ENCODE measurements around the gene ANKS1B.

Gene ANKS1B

DNA sequence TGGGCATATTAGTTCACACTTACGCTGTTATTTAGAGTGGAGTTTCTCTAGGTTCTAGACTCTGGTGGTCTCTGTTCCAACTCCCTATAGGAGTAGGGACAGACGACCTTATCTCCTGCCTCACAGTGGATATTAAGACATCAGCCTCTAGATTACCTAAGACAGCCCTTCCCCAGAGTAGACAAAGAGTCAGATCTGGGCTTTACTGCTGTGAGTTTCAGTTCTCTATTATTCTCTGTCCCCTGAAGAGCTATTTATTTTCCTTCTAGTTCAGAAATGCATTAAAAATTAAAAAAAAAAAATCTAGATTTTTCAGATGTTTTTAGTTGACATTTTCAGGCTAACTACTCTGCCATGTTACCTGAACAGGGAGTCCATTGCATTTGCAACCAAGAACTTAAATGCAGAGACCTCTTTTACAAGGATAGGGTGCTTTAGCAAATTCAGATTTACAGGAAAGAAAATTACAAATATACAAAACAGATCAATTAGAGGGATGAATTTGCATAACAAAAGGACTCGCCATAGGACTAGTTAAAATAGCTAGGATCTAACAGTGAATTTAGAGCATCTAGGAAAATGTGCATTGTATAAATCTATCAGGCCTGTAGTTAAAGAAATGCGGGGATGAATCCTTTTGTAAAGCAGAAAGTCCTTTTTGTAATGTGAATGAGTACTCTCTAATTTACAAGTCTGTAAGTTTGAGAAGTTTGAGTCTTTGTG lies 958.2 kb downstream of the ANKS1B start:
- no peaks in the 10 kb centered on the region for H3K9me3 ChIP-seq (ENCODE audit: control insufficient read depth, low read length)
- H3K4me3 ChIP-seq (ENCODE audit: extremely low read depth, insufficient read depth, low read length, poor library complexity, severe bottlenecking): no peak overlapping the region
- WGBS, 2 experiments (ENCODE audit: insufficient coverage in 2 of 2): 81 to 83% methylated on average over 1 to 2 of the region's 4 CpGs
- H3K27ac ChIP-seq (ENCODE audit: low read depth, low read length, severe bottlenecking): no peak overlapping the region
- H3K4me1 ChIP-seq (ENCODE audit: control insufficient read depth, insufficient read depth, low read length, poor library complexity, severe bottlenecking): no peaks in the 10 kb centered on the region
- no peaks in the 10 kb centered on the region for H3K36me3 ChIP-seq (ENCODE audit: control insufficient read depth, insufficient read depth, low read length)

DNA sequence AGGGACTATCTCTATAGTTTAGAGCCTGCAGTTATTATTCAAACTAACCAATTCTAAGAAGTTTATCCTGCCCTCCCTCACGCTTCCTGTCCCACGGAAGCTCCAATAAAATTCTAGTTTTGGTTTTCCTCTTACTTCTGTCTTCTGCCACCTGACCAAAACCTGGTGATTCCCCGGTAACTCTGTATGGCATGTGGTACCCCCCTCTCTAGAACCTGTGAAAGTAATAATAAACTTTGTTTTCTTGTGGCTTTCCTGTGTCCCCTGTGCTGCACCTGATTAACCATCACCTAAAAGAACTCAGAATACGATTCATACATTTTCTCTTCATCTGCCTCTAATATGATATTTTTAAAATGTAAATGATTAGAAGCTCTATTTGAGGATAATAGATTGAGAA lies 959.9 kb downstream of the ANKS1B start:
- H3K9me3 ChIP-seq (ENCODE audit: control insufficient read depth, low read length): no peaks in the 10 kb centered on the region
- H3K4me3 ChIP-seq (ENCODE audit: extremely low read depth, insufficient read depth, low read length, poor library complexity, severe bottlenecking): no peak overlapping the region
- H3K4me1 ChIP-seq (ENCODE audit: control insufficient read depth, insufficient read depth, low read length, poor library complexity, severe bottlenecking): no peaks in the 10 kb centered on the region
- 75 to 100% methylated on average over 1 to 2 of the region's 4 CpGs for WGBS, 2 experiments (ENCODE audit: insufficient coverage in 2 of 2)
- H3K27ac ChIP-seq (ENCODE audit: low read depth, low read length, severe bottlenecking): no peak overlapping the region
- H3K36me3 ChIP-seq (ENCODE audit: control insufficient read depth, insufficient read depth, low read length): no peaks in the 10 kb centered on the region

DNA sequence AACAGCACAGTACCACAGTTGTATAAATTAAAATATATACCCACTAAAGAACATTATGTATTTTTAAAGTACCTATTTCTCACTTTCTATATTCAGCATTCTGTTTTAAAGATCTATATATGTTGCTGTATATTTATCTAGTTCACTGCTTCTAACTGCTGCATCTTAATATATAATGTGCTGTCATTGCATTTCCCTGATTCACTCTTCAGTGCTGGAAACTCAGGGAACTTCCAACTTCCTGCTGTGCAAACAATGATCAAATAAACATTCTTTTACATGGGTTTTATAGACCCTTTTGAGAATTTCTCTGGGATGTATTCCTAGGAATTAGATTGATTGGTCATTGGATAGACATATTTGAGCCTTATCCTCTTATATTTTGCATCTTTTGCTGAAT lies 960.5 kb downstream of the ANKS1B start:
- Histone ChIP-seq H3K36me3 (ENCODE audit: control insufficient read depth, insufficient read depth, low read length) (no peaks in the 10 kb centered on the region), H3K9me3 (ENCODE audit: control insufficient read depth, low read length) (no peaks in the 10 kb centered on the region)

DNA sequence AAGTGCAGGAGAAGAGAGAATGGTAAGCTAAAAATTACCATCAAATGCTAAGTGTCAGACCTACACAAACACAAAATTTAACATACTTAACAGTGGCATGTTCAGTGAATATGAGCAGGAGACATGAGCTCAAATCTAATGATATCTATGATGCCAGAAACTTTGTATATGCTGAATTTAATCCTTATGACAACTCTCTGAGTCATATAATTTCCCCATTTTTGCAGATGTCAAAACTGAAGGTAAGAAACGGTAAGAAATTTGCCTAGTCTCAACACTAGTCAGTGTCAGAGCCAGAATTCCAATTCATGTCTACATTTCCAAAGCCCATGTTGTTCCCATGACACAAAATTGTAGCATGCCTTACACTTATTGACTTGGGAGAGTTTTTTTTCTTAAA lies 963.9 kb downstream of the ANKS1B start:
- Histone ChIP-seq H3K27ac (ENCODE audit: low read depth, low read length, severe bottlenecking) (no peak overlapping the region), H3K4me3 (ENCODE audit: extremely low read depth, insufficient read depth, low read length, poor library complexity, severe bottlenecking) (no peak overlapping the region), H3K9me3 (ENCODE audit: control insufficient read depth, low read length) (no peaks in the 10 kb centered on the region), H3K36me3 (ENCODE audit: control insufficient read depth, insufficient read depth, low read length) (no peaks in the 10 kb centered on the region), H3K4me1 (ENCODE audit: control insufficient read depth, insufficient read depth, low read length, poor library complexity, severe bottlenecking) (no peaks in the 10 kb centered on the region)
- WGBS, 2 experiments (ENCODE audit: insufficient coverage in 2 of 2): 100% methylated on average over 1 of the region's 1 CpG; no CpG with 5 or more reads in 1 of the 2 experiments

More for the DNA sequence above, 960.5 kb downstream of the ANKS1B start:
- Histone ChIP-seq H3K27ac (ENCODE audit: low read depth, low read length, severe bottlenecking) (no peak overlapping the region), H3K4me1 (ENCODE audit: control insufficient read depth, insufficient read depth, low read length, poor library complexity, severe bottlenecking) (no peaks in the 10 kb centered on the region), H3K4me3 (ENCODE audit: extremely low read depth, insufficient read depth, low read length, poor library complexity, severe bottlenecking) (no peak overlapping the region)

DNA sequence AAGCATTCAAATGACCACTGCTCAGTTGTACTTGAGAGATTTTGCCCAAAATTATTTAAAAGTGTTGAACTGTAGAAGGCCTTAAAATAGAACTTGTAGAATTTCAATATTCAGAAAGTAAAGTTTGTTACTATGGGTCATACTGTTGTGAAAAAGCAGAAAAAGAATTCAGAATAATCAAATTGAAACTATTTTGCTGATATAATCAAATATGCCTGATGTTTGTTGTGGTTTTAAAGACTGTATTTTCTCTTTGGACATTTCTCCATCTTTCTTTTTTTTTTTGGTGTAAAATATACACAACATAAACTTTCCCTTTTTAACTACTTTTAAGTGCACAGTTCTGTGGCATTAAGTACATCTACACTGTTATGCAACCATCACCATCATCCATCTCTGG lies 964.9 kb downstream of the ANKS1B start:
- Histone ChIP-seq H3K4me3 (ENCODE audit: extremely low read depth, insufficient read depth, low read length, poor library complexity, severe bottlenecking) (no peak overlapping the region), H3K4me1 (ENCODE audit: control insufficient read depth, insufficient read depth, low read length, poor library complexity, severe bottlenecking) (no peaks in the 10 kb centered on the region), H3K36me3 (ENCODE audit: control insufficient read depth, insufficient read depth, low read length) (no peaks in the 10 kb centered on the region), H3K27ac (ENCODE audit: low read depth, low read length, severe bottlenecking) (no peak overlapping the region), H3K9me3 (ENCODE audit: control insufficient read depth, low read length) (no peaks in the 10 kb centered on the region)

DNA sequence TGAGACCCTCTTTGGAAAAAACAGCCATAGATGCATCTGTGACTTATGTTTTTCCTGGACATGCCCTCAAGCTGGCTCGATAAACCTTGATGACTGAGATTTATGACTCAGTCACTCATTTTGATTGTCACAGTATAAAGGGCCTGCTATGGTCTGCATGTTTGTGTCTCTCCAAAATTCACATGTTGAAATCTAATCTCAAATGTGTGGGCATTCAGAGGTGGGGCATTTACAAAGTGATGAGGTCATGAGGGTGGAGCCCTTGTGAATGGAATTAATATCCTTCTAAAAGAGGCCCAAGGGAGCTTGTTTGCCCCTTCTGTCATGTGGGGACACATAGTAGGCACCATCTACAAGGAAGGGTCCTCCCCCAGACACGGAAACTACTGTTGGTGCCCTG lies 966.8 kb downstream of the ANKS1B start:
- no peaks in the 10 kb centered on the region for H3K4me1 ChIP-seq (ENCODE audit: control insufficient read depth, insufficient read depth, low read length, poor library complexity, severe bottlenecking)
- H3K9me3 ChIP-seq (ENCODE audit: control insufficient read depth, low read length): no peaks in the 10 kb centered on the region
- H3K27ac ChIP-seq (ENCODE audit: low read depth, low read length, severe bottlenecking): no peak overlapping the region
- no peak overlapping the region for H3K4me3 ChIP-seq (ENCODE audit: extremely low read depth, insufficient read depth, low read length, poor library complexity, severe bottlenecking)
- 60 to 79% methylated on average over 1 to 2 of the region's 2 CpGs for WGBS, 2 experiments (ENCODE audit: insufficient coverage in 2 of 2)
- H3K36me3 ChIP-seq (ENCODE audit: control insufficient read depth, insufficient read depth, low read length): no peaks in the 10 kb centered on the region

DNA sequence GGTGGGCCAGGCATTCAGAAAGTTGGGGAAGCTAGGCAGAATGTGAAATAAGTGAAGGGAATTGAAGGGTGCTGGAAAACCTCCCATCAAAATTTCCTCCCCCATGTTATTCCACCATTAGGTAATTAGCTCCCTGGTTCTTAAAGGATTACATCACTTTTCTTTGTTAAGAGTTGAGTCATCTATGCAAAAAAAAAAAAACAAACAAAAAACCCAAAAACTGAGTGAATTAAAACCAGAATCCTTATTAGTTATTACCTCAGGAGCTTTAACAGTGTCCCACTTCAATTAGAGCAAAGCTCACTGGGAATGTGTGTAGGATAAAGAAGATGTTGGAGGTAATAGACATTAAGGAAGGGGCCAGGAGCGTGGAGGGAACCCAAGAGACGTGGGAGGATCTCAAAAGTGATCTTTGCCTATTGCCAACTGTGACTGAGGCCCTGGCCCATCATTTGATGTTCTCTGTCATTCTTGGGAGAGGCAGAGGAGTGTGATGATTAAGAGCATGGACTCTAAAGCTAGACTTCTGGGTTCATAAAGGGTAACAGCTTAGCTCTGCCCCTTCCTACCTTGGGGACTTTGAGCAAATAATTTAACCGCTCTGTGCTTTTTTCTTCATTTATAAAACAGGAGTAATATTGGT lies 975.0 kb downstream of the ANKS1B start:
- Histone ChIP-seq H3K9me3 (ENCODE audit: control insufficient read depth, low read length) (no peaks in the 10 kb centered on the region), H3K36me3 (ENCODE audit: control insufficient read depth, insufficient read depth, low read length) (no peaks in the 10 kb centered on the region)

DNA sequence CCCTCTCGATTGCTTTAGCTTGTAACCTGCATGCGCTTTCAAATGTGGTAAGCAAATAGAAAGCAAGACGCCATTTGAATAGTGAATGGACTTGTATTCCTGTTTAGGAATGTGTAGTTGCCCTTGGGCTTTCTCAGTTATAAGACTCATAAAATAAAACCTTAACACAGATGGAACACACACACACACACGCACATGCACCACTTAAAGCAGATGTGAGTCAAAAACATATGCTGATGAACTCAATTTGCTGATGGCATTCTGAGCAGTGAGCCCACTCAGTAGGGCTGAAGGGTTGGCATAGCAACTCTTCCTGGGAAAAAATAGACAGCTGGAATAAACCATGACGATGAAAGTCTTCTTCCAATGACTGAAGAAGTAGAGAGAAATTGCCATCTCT lies 979.1 kb downstream of the ANKS1B start:
- 100% methylated on average over 1 of the region's 5 CpGs; no CpG with 5 or more reads in 1 of the 2 experiments for WGBS, 2 experiments (ENCODE audit: insufficient coverage in 2 of 2)
- Histone ChIP-seq H3K9me3 (ENCODE audit: control insufficient read depth, low read length) (no peaks in the 10 kb centered on the region), H3K27ac (ENCODE audit: low read depth, low read length, severe bottlenecking) (no peak overlapping the region), H3K4me1 (ENCODE audit: control insufficient read depth, insufficient read depth, low read length, poor library complexity, severe bottlenecking) (peaks cover 6% of the 10 kb centered on the region), H3K36me3 (ENCODE audit: control insufficient read depth, insufficient read depth, low read length) (no peaks in the 10 kb centered on the region), H3K4me3 (ENCODE audit: extremely low read depth, insufficient read depth, low read length, poor library complexity, severe bottlenecking) (no peak overlapping the region)

More for the DNA sequence above, 975.0 kb downstream of the ANKS1B start:
- H3K4me1 ChIP-seq (ENCODE audit: control insufficient read depth, insufficient read depth, low read length, poor library complexity, severe bottlenecking): peaks cover 6% of the 10 kb centered on the region
- WGBS, 2 experiments (ENCODE audit: insufficient coverage in 2 of 2): 82 to 100% methylated on average over 2 of the region's 3 CpGs
- H3K27ac ChIP-seq (ENCODE audit: low read depth, low read length, severe bottlenecking): no peak overlapping the region
- H3K4me3 ChIP-seq (ENCODE audit: extremely low read depth, insufficient read depth, low read length, poor library complexity, severe bottlenecking): no peak overlapping the region

DNA sequence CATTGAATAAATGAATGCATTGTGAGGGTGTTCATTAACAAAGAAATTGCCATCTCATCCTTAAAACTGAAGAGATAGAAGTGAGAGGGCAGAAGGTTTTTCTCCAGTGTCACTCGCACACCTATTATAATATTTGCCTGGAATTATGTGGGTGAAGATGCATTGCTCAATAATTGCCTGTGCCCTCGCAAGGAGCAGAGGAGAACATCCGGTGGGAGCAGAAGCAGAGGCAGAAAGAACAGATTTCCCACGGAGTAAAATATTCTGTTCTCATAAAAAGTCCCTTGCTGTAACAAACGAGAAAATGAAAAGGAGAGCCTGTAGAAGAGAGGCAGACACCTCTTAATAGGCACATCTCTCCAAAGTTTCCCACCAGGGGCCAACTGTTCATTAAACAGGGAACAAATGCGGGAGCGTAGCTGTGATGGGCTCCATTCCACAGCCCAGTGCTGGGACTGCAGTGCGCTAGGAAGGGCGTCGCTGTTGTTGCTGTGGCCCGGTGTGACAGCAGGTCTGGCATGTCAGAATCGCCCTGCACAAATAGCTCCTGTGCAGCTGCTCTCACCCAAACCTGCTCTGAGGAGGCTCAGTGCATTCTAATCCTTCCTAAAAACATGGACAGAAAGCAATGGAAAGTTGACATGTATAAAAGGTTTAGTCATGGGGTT lies 979.8 kb downstream of the ANKS1B start:
- Histone ChIP-seq H3K9me3 (ENCODE audit: control insufficient read depth, low read length) (no peaks in the 10 kb centered on the region), H3K4me3 (ENCODE audit: extremely low read depth, insufficient read depth, low read length, poor library complexity, severe bottlenecking) (no peak overlapping the region), H3K27ac (ENCODE audit: low read depth, low read length, severe bottlenecking) (no peak overlapping the region), H3K4me1 (ENCODE audit: control insufficient read depth, insufficient read depth, low read length, poor library complexity, severe bottlenecking) (peaks cover 6% of the 10 kb centered on the region), H3K36me3 (ENCODE audit: control insufficient read depth, insufficient read depth, low read length) (no peaks in the 10 kb centered on the region)
- 85 to 94% methylated on average over 8 to 10 of the region's 12 CpGs for WGBS, 2 experiments (ENCODE audit: insufficient coverage in 2 of 2)

DNA sequence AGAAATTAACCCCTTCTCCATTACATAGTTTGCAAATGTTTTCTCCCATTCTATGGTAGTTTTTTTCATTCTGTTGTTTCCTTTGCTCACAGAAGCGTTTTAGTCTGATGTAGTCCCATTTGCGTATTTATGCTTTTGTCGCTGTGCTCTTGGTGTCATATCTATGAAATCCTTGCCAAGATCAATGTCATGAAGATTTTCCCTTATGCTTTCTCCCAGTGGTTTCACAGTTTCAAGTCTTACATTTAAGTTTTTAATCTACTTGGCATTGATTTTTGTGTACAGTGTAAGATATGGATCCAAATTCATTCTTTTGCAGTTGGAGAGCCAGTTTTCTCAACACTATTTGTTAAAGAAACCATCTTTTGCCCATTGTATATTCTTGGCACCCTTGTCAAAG lies 982.0 kb downstream of the ANKS1B start:
- Histone ChIP-seq H3K36me3 (ENCODE audit: control insufficient read depth, insufficient read depth, low read length) (no peaks in the 10 kb centered on the region), H3K4me3 (ENCODE audit: extremely low read depth, insufficient read depth, low read length, poor library complexity, severe bottlenecking) (no peak overlapping the region), H3K4me1 (ENCODE audit: control insufficient read depth, insufficient read depth, low read length, poor library complexity, severe bottlenecking) (no peaks in the 10 kb centered on the region), H3K27ac (ENCODE audit: low read depth, low read length, severe bottlenecking) (no peak overlapping the region), H3K9me3 (ENCODE audit: control insufficient read depth, low read length) (no peaks in the 10 kb centered on the region)
- 85 to 96% methylated on average over 3 of the region's 3 CpGs for WGBS, 2 experiments (ENCODE audit: insufficient coverage in 2 of 2)

DNA sequence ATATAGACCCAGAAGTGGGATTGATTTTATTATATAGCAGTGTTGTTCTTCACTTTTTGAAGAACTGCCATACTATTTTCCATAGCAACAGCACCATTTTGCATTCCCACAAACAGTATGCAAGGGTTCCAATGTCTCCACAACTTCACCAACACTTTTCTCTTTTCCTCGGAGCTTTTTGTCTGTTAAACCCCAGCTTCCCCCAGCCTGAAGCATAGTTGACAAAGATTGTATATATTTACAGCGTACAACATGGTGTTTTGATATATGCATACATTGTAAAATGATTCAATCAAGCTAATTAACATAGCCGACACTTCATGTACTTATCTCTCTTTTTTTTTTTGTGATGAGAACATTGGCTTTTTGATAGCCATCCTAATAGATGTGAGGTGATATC lies 982.6 kb downstream of the ANKS1B start:
- Histone ChIP-seq H3K4me3 (ENCODE audit: extremely low read depth, insufficient read depth, low read length, poor library complexity, severe bottlenecking) (no peak overlapping the region), H3K36me3 (ENCODE audit: control insufficient read depth, insufficient read depth, low read length) (no peaks in the 10 kb centered on the region), H3K4me1 (ENCODE audit: control insufficient read depth, insufficient read depth, low read length, poor library complexity, severe bottlenecking) (no peaks in the 10 kb centered on the region), H3K27ac (ENCODE audit: low read depth, low read length, severe bottlenecking) (no peak overlapping the region), H3K9me3 (ENCODE audit: control insufficient read depth, low read length) (no peaks in the 10 kb centered on the region)
- no CpG with 5 or more reads among the region's 3 CpGs for WGBS, 2 experiments (ENCODE audit: insufficient coverage in 2 of 2)

Measured in mesodermal cell (in vitro differentiated cells).